Measurements from ENCODE around the gene LRRC49. TPM values are rescaled to one million over a fixed set of nuclear protein-coding genes. Genes with fewer than 3 reads are reported as not detected.

LRRC49 gene
- total and polyA plus RNA-seq, 2 donors (not counting 3 experiments of a cell fraction or from before 2014, with no cell fraction given) = 3.0 to 6.6 TPM

- no peak for TF ChIP-seq POLR2AphosphoS5 (IDR thresholded peaks at IDR 0.05; ENCODE audit: insufficient read depth, low read depth, low read length)
- TF ChIP-seq EZH2 (IDR thresholded peaks at IDR 0.05; ENCODE audit: borderline replicate concordance, low read depth, low read length, severe bottlenecking) = no peak
- no peak for TF ChIP-seq JUN (IDR thresholded peaks at IDR 0.05; ENCODE audit: borderline replicate concordance, insufficient read depth, insufficient read length, low read depth)
- no peak for TF ChIP-seq MYC (IDR thresholded peaks at IDR 0.05; ENCODE audit: low read depth, low read length)
- no peak for TF ChIP-seq FOS (IDR thresholded peaks at IDR 0.05; ENCODE audit: borderline replicate concordance, insufficient read depth, low read length)
- no peak for TF ChIP-seq POLR2A (IDR thresholded peaks at IDR 0.05; ENCODE audit: low read depth, low read length)
- Histone ChIP-seq H2AFZ (ENCODE audit: low read depth, low read length) (no peak overlapping the region), H4K20me1 (replicated peaks; ENCODE audit: control insufficient read depth, extremely low read depth, insufficient read depth, low read length) (no peaks in the 10 kb centered on the region), H3K27me3 (ENCODE audit: control insufficient read depth in 2 of 2, insufficient read depth in 2 of 2, low read length in 2 of 2) (no peaks in the 10 kb centered on the region), H3K4me3 (replicated peaks in 1 of 3; ENCODE audit: insufficient read depth in 1 of 3, low read depth in 1 of 3, low read length in 3 of 3) (no peak overlapping the region), H3K4me1 (ENCODE audit: control insufficient read depth, extremely low read depth, insufficient read depth, low read length) (no peaks in the 10 kb centered on the region), H3K79me2 (ENCODE audit: control insufficient read depth, insufficient read depth, low read length) (no peaks in the 10 kb centered on the region), H3K4me2 (ENCODE audit: insufficient read depth, low read length) (no peak overlapping the region), H3K27ac (ENCODE audit: insufficient read depth, low read depth, low read length) (no peak overlapping the region), H3K9me3 (replicated peaks; ENCODE audit: control insufficient read depth, insufficient read depth, low read length) (no peaks in the 10 kb centered on the region), H3K9ac (replicated peaks; ENCODE audit: extremely low read depth, insufficient read depth, low read length) (no peak overlapping the region), H3K36me3 (ENCODE audit: control insufficient read depth in 2 of 2, extremely low read depth in 1 of 2, insufficient read depth in 2 of 2, low read length in 2 of 2) (no peaks in the 10 kb centered on the region), H3K9me1 (replicated peaks; ENCODE audit: control insufficient read depth, extremely low read depth, insufficient read depth, low read length) (no peaks in the 10 kb centered on the region)
- FAIRE-seq (no peak), DNase-seq (ENCODE audit: low read depth, low spot score) (no peak)
- POLR2A ChIA-PET = no interaction called here
- dilution Hi-C loops (cut with MboI; ENCODE audit: extremely low pct_ligation_motif_present, low sequenced_read_pairs) (no loop called here), intact Hi-C loops (cut with micrococcal nuclease) (no loop called here)
- no TSS peak for BruUV-seq (replicated peaks)
- CTCF ChIA-PET = no interaction called here
Measured at GRCh38 chr15:70962084-70962483, 69.5 kb downstream of the LRRC49 start.

GRCh38 chr15:70963199-70963598 lies 70.6 kb downstream of the LRRC49 start:
- intact Hi-C loops (cut with micrococcal nuclease) = no loop called here
- CTCF ChIA-PET = interaction anchor here (1.3 kb wide), 1 partner anchor 14 kb away, joined by 3 read pairs; no protein-coding TSS in a partner anchor
- Histone ChIP-seq H3K79me2 (ENCODE audit: control insufficient read depth, insufficient read depth, low read length) (no peaks in the 10 kb centered on the region), H2AFZ (ENCODE audit: low read depth, low read length) (no peak overlapping the region), H3K36me3 (ENCODE audit: control insufficient read depth in 2 of 2, extremely low read depth in 1 of 2, insufficient read depth in 2 of 2, low read length in 2 of 2) (no peaks in the 10 kb centered on the region), H3K27ac (ENCODE audit: insufficient read depth, low read depth, low read length) (no peak overlapping the region), H3K27me3 (ENCODE audit: control insufficient read depth in 2 of 2, insufficient read depth in 2 of 2, low read length in 2 of 2) (no peaks in the 10 kb centered on the region), H4K20me1 (replicated peaks; ENCODE audit: control insufficient read depth, extremely low read depth, insufficient read depth, low read length) (no peaks in the 10 kb centered on the region), H3K4me3 (replicated peaks in 1 of 3; ENCODE audit: insufficient read depth in 1 of 3, low read depth in 1 of 3, low read length in 3 of 3) (no peak overlapping the region), H3K9me1 (replicated peaks; ENCODE audit: control insufficient read depth, extremely low read depth, insufficient read depth, low read length) (no peaks in the 10 kb centered on the region), H3K9me3 (replicated peaks; ENCODE audit: control insufficient read depth, insufficient read depth, low read length) (no peaks in the 10 kb centered on the region), H3K4me2 (ENCODE audit: insufficient read depth, low read length) (no peak overlapping the region), H3K9ac (replicated peaks; ENCODE audit: extremely low read depth, insufficient read depth, low read length) (no peak overlapping the region), H3K4me1 (ENCODE audit: control insufficient read depth, extremely low read depth, insufficient read depth, low read length) (no peaks in the 10 kb centered on the region)
- no peak for FAIRE-seq
- no TSS peak for BruUV-seq (replicated peaks)
- dilution Hi-C loops (cut with MboI; ENCODE audit: extremely low pct_ligation_motif_present, low sequenced_read_pairs) = no loop called here
- POLR2A ChIA-PET = no interaction called here
- TF ChIP-seq MAX (IDR thresholded peaks at IDR 0.05; ENCODE audit: insufficient read depth, insufficient read length) (no peak), MYC (IDR thresholded peaks at IDR 0.05; ENCODE audit: low read depth, low read length) (no peak), JUN (IDR thresholded peaks at IDR 0.05; ENCODE audit: borderline replicate concordance, insufficient read depth, insufficient read length, low read depth) (no peak), FOS (IDR thresholded peaks at IDR 0.05; ENCODE audit: borderline replicate concordance, insufficient read depth, low read length) (no peak), CTCF (IDR thresholded peaks at IDR 0.05; ENCODE audit: extremely low read depth in 1 of 2, insufficient read depth in 1 of 2, low read depth in 1 of 2, low read length in 2 of 2) (no peak), GATA2 (IDR thresholded peaks at IDR 0.05; ENCODE audit: insufficient read depth, insufficient read length, low read depth, low read length) (no peak), POLR2AphosphoS5 (IDR thresholded peaks at IDR 0.05; ENCODE audit: insufficient read depth, low read depth, low read length) (no peak), POLR2A (IDR thresholded peaks at IDR 0.05; ENCODE audit: low read depth, low read length) (no peak)
- no peak for DNase-seq (ENCODE audit: low read depth, low spot score)
